Spinal cord (tissue), 10 donors: ENCODE data around the gene ADGRV1. TPM values are rescaled to one million over a fixed set of nuclear protein-coding genes. Genes with fewer than 3 reads are reported as not detected.
"Not testable (repeated sequence)": the region's sequence is repeated elsewhere in the genome, so short reads cannot be mapped to it uniquely, and the experiment has no call there.

ENCODE experiments used
- DNase-seq, 6 donors: peaks; one replicate each; pipeline versions ENCODE4 v3.0.0 to v3.0.0-alpha.2; 2013 to 2015; ENCODE audit warnings: low spot score in 6 of 6, low read depth in 4 of 6
- H3K27ac ChIP-seq: one replicate; pipeline ENCODE4 v1.5.1; 2013; ENCODE audit warnings: low read depth, low read length, control low read depth
- H3K27me3 ChIP-seq: one replicate; pipeline ENCODE4 v1.6.1; 2013; ENCODE audit warnings: low read length; ENCODE audit not compliant: control insufficient read depth, insufficient read depth
- H3K36me3 ChIP-seq: one replicate; pipeline ENCODE4 v1.6.1; 2013; ENCODE audit warnings: low read length; ENCODE audit not compliant: control insufficient read depth, insufficient read depth
- H3K4me1 ChIP-seq: one replicate; pipeline ENCODE4 v1.6.1; 2013; ENCODE audit warnings: low read length; ENCODE audit not compliant: control insufficient read depth, insufficient read depth
- H3K4me3 ChIP-seq: one replicate; pipeline ENCODE4 v1.5.1; 2013; ENCODE audit warnings: low read depth, low read length, control low read depth
- H3K9me3 ChIP-seq: one replicate; pipeline ENCODE4 v1.6.1; 2013; ENCODE audit warnings: low read length; ENCODE audit not compliant: control insufficient read depth, insufficient read depth
- WGBS: methylation state at CpG from one replicate; pipeline ENCODE4 v1.1.5; 2013; ENCODE audit warnings: missing lambda C conversion rate; ENCODE audit not compliant: insufficient coverage; 5-methylcytosine and 5-hydroxymethylcytosine counted together
- polyA plus RNA-seq, 2 donors: library from polyadenylated mRNA; unstranded; fragments of 120-200 nt; gene quantifications; one replicate each; pipeline ENCODE4 v1.2.1, GENCODE V29; 2013; ENCODE audit not compliant: insufficient read length in 2 of 2
- total RNA-seq, 2 donors: library from RNA; depleted of rRNA in 1 of 2; stranded (reverse); fragments of 120-200 nt in 1 of 2; fragments of >200 nt in 1 of 2; gene quantifications; one replicate each; pipeline versions ENCODE4 v1.2.3 to v1.2.4, GENCODE V29; 2013 to 2014
- donor health status: healthy.

The ADGRV1 gene
- total and polyA plus RNA-seq, 4 donors = 72.0 to 180 (median 108) TPM

GRCh38 chr5:90929013-90929839 lies 370.6 kb downstream of the ADGRV1 start:
- H3K9me3 ChIP-seq, H3K27me3 ChIP-seq, H3K27ac ChIP-seq, H3K4me1 ChIP-seq, H3K4me3 ChIP-seq, DNase-seq, H3K36me3 ChIP-seq: not testable (repeated sequence)
- 81% methylated on average over 14 of the region's 29 CpGs for WGBS

- H3K27ac ChIP-seq = no peak overlapping the region
- WGBS = no CpG with 5 or more reads among the region's 5 CpGs
- no peak for DNase-seq
- H3K4me3 ChIP-seq = no peak overlapping the region
- no peaks in the 10 kb centered on the region for H3K27me3 ChIP-seq
- no peaks in the 10 kb centered on the region for H3K36me3 ChIP-seq
- H3K9me3 ChIP-seq = no peaks in the 10 kb centered on the region
- no peaks in the 10 kb centered on the region for H3K4me1 ChIP-seq
Measured at GRCh38 chr5:90930062-90930461, 371.5 kb downstream of the ADGRV1 start.

GRCh38 chr5:90930756-90931431 lies 372.3 kb downstream of the ADGRV1 start:
- no peaks in the 10 kb centered on the region for H3K9me3 ChIP-seq
- no peaks in the 10 kb centered on the region for H3K4me1 ChIP-seq
- no peak overlapping the region for H3K4me3 ChIP-seq
- DNase-seq = no peak
- H3K36me3 ChIP-seq = no peaks in the 10 kb centered on the region
- H3K27ac ChIP-seq = no peak overlapping the region
- H3K27me3 ChIP-seq = no peaks in the 10 kb centered on the region
- WGBS = 42% methylated on average over 3 of the region's 4 CpGs

GRCh38 chr5:90932052-90932699 lies 373.6 kb downstream of the ADGRV1 start:
- Histone ChIP-seq H3K9me3 (no peaks in the 10 kb centered on the region), H3K27me3 (no peaks in the 10 kb centered on the region), H3K27ac (no peak overlapping the region), H3K4me1 (no peaks in the 10 kb centered on the region), H3K4me3 (no peak overlapping the region), H3K36me3 (no peaks in the 10 kb centered on the region)
- no CpG with 5 or more reads among the region's 4 CpGs for WGBS
- DNase-seq = peak in 4 of 6 donors; percentile 38 to 90 (median 63)

- Histone ChIP-seq H3K9me3 (no peaks in the 10 kb centered on the region), H3K4me1 (no peaks in the 10 kb centered on the region), H3K27me3 (no peaks in the 10 kb centered on the region), H3K36me3 (no peaks in the 10 kb centered on the region), H3K4me3 (no peak overlapping the region), H3K27ac (no peak overlapping the region)
- no peak for DNase-seq
Measured at GRCh38 chr5:90933298-90933697, 374.7 kb downstream of the ADGRV1 start.

GRCh38 chr5:90934091-90934719 lies 375.6 kb downstream of the ADGRV1 start:
- WGBS = 90% methylated on average over 2 of the region's 5 CpGs
- no peak overlapping the region for H3K4me3 ChIP-seq
- no peaks in the 10 kb centered on the region for H3K4me1 ChIP-seq
- no peak for DNase-seq
- no peaks in the 10 kb centered on the region for H3K36me3 ChIP-seq
- H3K27ac ChIP-seq = no peak overlapping the region
- H3K9me3 ChIP-seq = no peaks in the 10 kb centered on the region
- H3K27me3 ChIP-seq = no peaks in the 10 kb centered on the region

GRCh38 chr5:90934738-90935137 lies 376.1 kb downstream of the ADGRV1 start:
- Histone ChIP-seq H3K4me1 (no peaks in the 10 kb centered on the region), H3K36me3 (no peaks in the 10 kb centered on the region), H3K9me3 (no peaks in the 10 kb centered on the region), H3K4me3 (no peak overlapping the region), H3K27ac (no peak overlapping the region), H3K27me3 (no peaks in the 10 kb centered on the region)
- DNase-seq = no peak
- 100% methylated on average over 2 of the region's 2 CpGs for WGBS

- H3K36me3 ChIP-seq = no peaks in the 10 kb centered on the region
- no CpG with 5 or more reads among the region's 2 CpGs for WGBS
- peak in 2 of 6 donors; percentile 7 to 23 for DNase-seq
- H3K27ac ChIP-seq = peak overlapping the region; percentile 80
- H3K27me3 ChIP-seq = no peaks in the 10 kb centered on the region
- H3K9me3 ChIP-seq = no peaks in the 10 kb centered on the region
- H3K4me1 ChIP-seq = no peaks in the 10 kb centered on the region
- H3K4me3 ChIP-seq = no peak overlapping the region
Measured at GRCh38 chr5:90939211-90939610, 380.6 kb downstream of the ADGRV1 start.

- Histone ChIP-seq H3K27ac (peak overlapping the region; percentile 80), H3K9me3 (no peaks in the 10 kb centered on the region), H3K36me3 (no peaks in the 10 kb centered on the region), H3K27me3 (no peaks in the 10 kb centered on the region), H3K4me1 (no peaks in the 10 kb centered on the region), H3K4me3 (no peak overlapping the region)
- WGBS = no CpG with 5 or more reads among the region's 1 CpG
- peak; percentile 32 to 92 (median 60) for DNase-seq
Measured at GRCh38 chr5:90940227-90940995, 381.8 kb downstream of the ADGRV1 start.
